ENCODE data around the gene TARS2.

The TARS2 gene

DNA sequence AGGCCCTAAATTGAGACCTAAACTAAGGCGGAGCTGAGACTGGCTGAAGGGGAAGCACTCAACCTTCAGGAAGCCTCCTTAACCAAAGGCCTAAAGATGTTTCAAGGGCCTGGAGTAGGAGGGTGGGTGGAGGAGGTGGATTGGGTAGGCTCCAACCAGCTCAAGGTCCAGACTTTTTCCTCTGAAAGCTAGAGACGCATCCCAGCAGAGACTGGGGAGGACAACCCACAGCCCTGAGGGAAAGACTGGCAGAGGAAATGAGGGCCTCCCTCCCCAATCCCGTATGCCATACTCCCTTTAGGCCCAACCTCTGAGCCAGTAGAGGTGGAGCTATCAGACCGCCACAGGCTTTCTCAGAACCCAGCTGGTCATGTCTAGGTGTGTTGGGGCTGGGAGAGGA, 21.8 kb downstream of the TARS2 start:
- DNase-seq (no peak), ATAC-seq (no peak)

GRCh38 chr1:150511551-150511950, 24.3 kb downstream of the TARS2 start:
- no peak for ATAC-seq
- DNase-seq = no peak

GRCh38 chr1:150511985-150512660, 24.9 kb downstream of the TARS2 start:
- no peak for DNase-seq

GRCh38 chr1:150512846-150513245, 25.6 kb downstream of the TARS2 start:
- DNase-seq (no peak), ATAC-seq (no peak)

More at GRCh38 chr1:150511985-150512660, 24.9 kb downstream of the TARS2 start:
- ATAC-seq = no peak

- no peak for DNase-seq
- ATAC-seq = no peak
These were observed 26.2 kb downstream of the TARS2 start for GRCh38 chr1:150513351-150513791.

GRCh38 chr1:150514260-150514659, 27.0 kb downstream of the TARS2 start:
- no peak for ATAC-seq
- DNase-seq = no peak

DNA sequence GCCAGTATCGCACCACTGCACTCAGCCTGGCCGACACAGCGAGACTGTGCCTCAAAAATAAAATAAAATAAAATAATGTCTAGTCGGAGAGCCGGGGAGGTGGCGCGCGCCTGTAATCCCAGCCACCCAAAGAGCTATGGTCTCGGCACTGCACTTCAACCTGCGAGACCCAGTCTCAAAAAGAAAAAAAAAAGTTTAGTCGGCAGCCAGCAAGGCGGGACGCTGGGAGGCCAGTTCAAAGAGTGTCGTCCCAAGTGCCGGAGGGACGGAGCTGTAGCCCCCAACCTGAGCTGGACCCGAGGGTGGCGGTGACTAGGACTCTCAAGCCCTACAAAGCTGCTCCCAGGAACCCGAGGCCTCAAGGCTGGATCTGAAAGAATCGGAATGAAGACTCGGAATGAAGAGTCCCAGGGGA, 27.7 kb downstream of the TARS2 start:
- ATAC-seq (no peak), DNase-seq (no peak)

DNA sequence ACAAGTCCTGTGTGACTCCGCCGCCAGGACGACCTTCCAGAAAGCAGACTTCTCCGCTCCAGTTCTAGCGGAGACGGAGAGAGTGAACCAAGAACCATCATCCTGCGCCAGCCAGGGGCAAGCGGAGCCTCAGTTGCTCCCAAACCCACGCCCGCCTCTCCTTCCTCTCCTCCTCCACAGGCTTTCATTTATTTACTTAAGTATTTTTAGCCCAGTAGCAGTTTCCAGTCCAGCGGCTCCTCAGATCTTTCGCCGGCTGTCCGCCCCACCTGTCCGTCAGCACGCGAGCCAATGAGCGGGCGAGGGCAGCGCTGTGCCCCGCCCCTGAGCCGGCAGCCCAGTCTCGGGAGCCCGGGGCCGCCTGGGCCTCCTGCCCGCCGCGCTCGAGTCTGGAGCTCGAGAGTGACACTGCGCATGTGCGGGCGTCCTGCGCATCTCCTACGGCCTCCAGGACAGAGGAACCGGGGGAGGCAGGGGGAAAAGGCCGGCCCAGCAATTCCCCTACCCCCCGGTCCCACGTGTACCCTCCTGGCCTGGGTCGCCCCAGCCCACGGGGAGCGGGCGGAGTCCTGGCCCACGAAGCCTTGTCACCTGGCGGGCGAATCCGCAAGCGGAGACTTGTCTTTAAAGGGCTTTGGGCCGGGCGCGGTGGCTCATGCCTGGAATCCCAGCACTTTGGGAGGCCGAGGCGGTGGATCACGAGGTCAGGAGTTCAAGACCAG, 28.3 kb downstream of the TARS2 start, which contains the start of gene FALEC:
FALEC (plus strand) TSS at position 425 of the 722 bp plus-strand sequence.
- DNase-seq = peak; percentile 94
- peak; percentile 97 for ATAC-seq

GRCh38 chr1:150516050-150516591, 28.9 kb downstream of the TARS2 start:
- ATAC-seq = peak; percentile 1

GRCh38 chr1:150516616-150517015, 29.4 kb downstream of the TARS2 start:
- DNase-seq (no peak), ATAC-seq (no peak)

More at GRCh38 chr1:150516050-150516591, 28.9 kb downstream of the TARS2 start:
- peak; percentile 24 for DNase-seq

- ATAC-seq = no peak
- no peak for DNase-seq
These were observed 34.2 kb downstream of the TARS2 start for GRCh38 chr1:150521196-150521968.

- no peak for DNase-seq
- no peak for ATAC-seq
These were observed 38.1 kb downstream of the TARS2 start for GRCh38 chr1:150525348-150525747.

DNA sequence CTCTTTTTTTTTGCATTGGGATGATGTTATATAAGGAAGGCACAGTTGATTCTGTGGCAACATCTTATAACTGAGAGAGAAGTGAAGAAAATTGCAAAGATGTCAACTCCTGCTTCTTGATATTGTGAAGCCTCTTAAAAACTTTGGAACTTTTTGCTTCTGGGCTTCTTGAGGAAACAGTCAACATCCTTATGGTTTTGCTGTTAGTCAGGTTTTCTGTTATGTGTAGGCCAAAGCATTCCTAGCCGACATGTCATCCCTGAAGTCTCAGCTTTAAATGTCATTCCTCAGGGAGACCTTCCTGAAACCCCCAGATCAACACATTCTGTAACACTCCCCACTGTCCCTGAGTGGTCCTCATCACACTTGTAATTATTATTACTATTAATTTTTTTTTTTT, 41.0 kb downstream of the TARS2 start:
- DNase-seq = no peak
- ATAC-seq = no peak

GRCh38 chr1:150529017-150529416, 41.8 kb downstream of the TARS2 start:
- no peak for ATAC-seq
- DNase-seq = no peak

DNA sequence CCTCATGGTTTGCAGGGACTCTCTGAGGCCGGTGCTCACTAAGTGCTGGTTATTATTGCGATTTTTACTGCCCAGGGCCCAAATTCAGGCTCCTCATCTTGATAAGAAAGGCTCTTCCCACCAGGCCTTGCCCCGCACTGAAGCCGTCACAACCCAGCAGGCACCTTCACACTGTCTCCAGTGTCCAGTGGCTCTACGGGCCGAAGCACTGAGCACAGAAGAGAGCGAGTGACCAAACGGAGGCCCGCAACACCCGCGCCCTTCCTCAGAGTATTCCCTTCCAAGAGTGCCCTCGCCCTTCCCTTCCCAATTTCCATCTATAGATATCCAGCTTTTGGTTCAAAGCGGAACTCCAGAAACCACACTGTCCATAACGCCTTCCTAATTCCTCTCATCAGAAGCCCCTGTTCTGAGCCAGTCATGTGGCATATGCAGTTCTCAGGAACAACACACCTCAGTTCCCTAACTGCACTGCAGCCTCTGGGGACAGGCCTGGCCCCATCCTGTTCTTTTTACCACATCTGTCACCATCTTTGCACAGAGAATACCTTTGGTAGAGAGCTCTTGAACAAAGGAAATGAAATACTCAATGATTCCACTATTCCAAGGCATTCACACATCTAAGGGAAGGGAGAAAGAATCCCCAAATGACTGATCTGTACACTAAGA, 43.4 kb downstream of the TARS2 start:
- DNase-seq (no peak), ATAC-seq (no peak)

- no peak for DNase-seq
- no peak for ATAC-seq
These were observed 45.6 kb downstream of the TARS2 start for GRCh38 chr1:150532860-150533259.

GRCh38 chr1:150534002-150534401, 46.8 kb downstream of the TARS2 start:
- DNase-seq (no peak), ATAC-seq (no peak)

- DNase-seq (no peak), ATAC-seq (no peak)
These were observed 48.5 kb downstream of the TARS2 start for GRCh38 chr1:150535511-150536287.

- ATAC-seq = no peak
- no peak for DNase-seq
These were observed 49.9 kb downstream of the TARS2 start for GRCh38 chr1:150536836-150537731.

Data from stimulated activated naive CD8-positive, alpha-beta T cell treated with anti-CD3 and anti-CD28 coated beads, Interleukin-15, Interleukin-2, amounts not matched to agents 100 U/mL and 50 U/mL, for 24 hours (primary cell).